Prostate gland (tissue), 2 donors: ENCODE results near the gene SDS. TPM values are rescaled to one million over a fixed set of nuclear protein-coding genes. Genes with fewer than 3 reads are reported as not detected.

ENCODE experiments used
- DNase-seq: peaks from one replicate; pipeline ENCODE4 v3.0.0-alpha.2; 2019; ENCODE audit warnings: low spot score
- H3K27ac ChIP-seq, 2 donors: fragments of 200-600 bp; sonication (generic); 2 replicates each; pipeline ENCODE4 v1.5.1; 2017 to 2019
- H3K27me3 ChIP-seq: fragments of 200-600 bp; sonication (generic); replicated peaks from 2 replicates; pipeline ENCODE4 v1.5.1; 2019; ENCODE audit not compliant: insufficient read depth
- H3K36me3 ChIP-seq, 2 donors: fragments of 200-600 bp; sonication (generic); 1 replicate in 1 of 2; 2 replicates in 1 of 2; pipeline versions ENCODE4 v1.5.1 to v1.8.1; 2017 to 2019
- H3K4me1 ChIP-seq: fragments of 200-600 bp; sonication (generic); replicated peaks from 2 replicates; pipeline ENCODE4 v1.5.1; 2019
- H3K4me3 ChIP-seq, 2 donors: fragments of 200-600 bp; sonication (generic); 2 replicates each; pipeline ENCODE4 v1.5.1; 2017 to 2019
- H3K9me3 ChIP-seq: fragments of 200-600 bp; sonication (generic); 2 replicates; pipeline ENCODE4 v1.5.1; 2017
- POLR2A ChIP-seq: fragments of 450-650 bp; IDR thresholded peaks from one replicate; pipeline ENCODE4 v1.6.1; 2016; ENCODE audit warnings: antibody characterized with exemption, mild to moderate bottlenecking
- POLR2AphosphoS5 ChIP-seq: sonication (generic); formaldehyde crosslinking; IDR thresholded peaks from one replicate; pipeline ENCODE4 v1.6.1; 2017; ENCODE audit warnings: antibody characterized with exemption
- WGBS: methylation state at CpG from one replicate; pipeline ENCODE4 v1.1.5; 2018; 5-methylcytosine and 5-hydroxymethylcytosine counted together
- intact Hi-C: fragments of 100-400 bp; cut with DNase I; formaldehyde crosslinking; loops from one replicate; pipeline ENCODE4 v1.14.2; 2022
- total RNA-seq, 2 donors: library from RNA; depleted of rRNA; stranded (reverse); fragments of >200 nt; gene quantifications; one replicate each; pipeline ENCODE4 v1.1.0, GENCODE V29; 2016
- TF ChIP-seq, protein P1 (sequence below), 4 experiments: fragments of 200-600 bp in 2 of 4; fragments of 450-650 bp in 2 of 4; sonication (generic) in 2 of 4; IDR thresholded peaks; 1 replicate in 3 of 4; 2 replicates in 1 of 4; pipeline ENCODE4 v1.5.1; 2016 to 2019; ENCODE audit warnings: antibody characterized with exemption in 4 of 4, mild to moderate bottlenecking in 2 of 4, moderate library complexity in 2 of 4

Gene SDS
- total RNA-seq, 2 donors from 2014 or later, result 0.50 to 0.80 TPM

DNA sequence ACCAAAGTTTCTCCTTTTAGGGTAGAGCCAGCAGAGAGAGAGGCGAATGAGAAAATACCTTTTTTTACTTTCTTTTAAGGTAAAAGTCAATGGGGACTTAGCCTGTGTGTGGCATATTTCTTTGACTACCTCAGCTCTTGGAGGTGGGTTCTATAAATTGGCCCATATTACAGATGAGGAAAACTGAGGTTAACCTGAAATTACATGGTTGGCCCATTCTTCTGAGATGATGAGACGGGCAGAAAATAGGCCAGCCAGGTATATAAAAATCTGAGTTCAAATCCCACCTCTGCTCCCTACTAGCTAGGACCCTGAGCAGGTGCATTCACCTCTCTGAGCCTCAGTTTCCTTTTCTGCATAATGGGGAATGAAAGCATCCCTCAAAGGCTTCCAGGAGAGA, 45.6 kb upstream of the SDS start:
- Histone ChIP-seq H3K4me1 (no peaks in the 10 kb centered on the region), H3K9me3 (no peaks in the 10 kb centered on the region), H3K36me3 (no peaks in the 10 kb centered on the region), H3K4me3 (no peak overlapping the region), H3K27ac (no peak overlapping the region), H3K27me3 (no peaks in the 10 kb centered on the region)
- DNase-seq, result no peak
- WGBS, result 90% methylated on average over 2 of the region's 2 CpGs
- TF ChIP-seq, protein P1, sequence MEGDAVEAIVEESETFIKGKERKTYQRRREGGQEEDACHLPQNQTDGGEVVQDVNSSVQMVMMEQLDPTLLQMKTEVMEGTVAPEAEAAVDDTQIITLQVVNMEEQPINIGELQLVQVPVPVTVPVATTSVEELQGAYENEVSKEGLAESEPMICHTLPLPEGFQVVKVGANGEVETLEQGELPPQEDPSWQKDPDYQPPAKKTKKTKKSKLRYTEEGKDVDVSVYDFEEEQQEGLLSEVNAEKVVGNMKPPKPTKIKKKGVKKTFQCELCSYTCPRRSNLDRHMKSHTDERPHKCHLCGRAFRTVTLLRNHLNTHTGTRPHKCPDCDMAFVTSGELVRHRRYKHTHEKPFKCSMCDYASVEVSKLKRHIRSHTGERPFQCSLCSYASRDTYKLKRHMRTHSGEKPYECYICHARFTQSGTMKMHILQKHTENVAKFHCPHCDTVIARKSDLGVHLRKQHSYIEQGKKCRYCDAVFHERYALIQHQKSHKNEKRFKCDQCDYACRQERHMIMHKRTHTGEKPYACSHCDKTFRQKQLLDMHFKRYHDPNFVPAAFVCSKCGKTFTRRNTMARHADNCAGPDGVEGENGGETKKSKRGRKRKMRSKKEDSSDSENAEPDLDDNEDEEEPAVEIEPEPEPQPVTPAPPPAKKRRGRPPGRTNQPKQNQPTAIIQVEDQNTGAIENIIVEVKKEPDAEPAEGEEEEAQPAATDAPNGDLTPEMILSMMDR (IDR thresholded peaks at IDR 0.05), result no peak
- TF ChIP-seq POLR2A, result no peak
- TF ChIP-seq POLR2AphosphoS5, result no peak
- intact Hi-C loops, result no loop called here

DNA sequence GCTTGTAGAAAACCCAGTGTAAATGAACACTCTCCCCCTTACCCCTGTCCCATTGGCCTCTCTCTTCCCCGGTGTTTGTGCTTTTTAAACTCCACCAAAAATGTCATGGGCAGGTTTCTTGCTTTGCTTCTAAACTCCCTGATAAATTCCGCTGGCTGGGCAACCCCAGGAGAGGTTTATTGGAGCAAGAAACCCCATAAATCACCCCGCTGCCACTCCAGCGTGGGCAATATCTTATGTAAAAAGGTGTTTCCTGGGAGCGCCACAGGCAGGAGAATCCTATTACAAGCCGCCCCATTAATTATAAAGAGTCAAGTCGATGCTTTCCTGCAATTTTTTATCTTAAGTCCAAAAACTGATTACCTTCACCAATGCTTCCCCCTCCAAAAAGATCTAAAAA, 45.2 kb upstream of the SDS start:
- DNase-seq, result no peak
- no peak overlapping the region for H3K27ac ChIP-seq
- H3K36me3 ChIP-seq, result no peaks in the 10 kb centered on the region
- WGBS, result 18% methylated on average over 7 of the region's 7 CpGs
- no peaks in the 10 kb centered on the region for H3K4me1 ChIP-seq
- intact Hi-C loops, result no loop called here
- no peaks in the 10 kb centered on the region for H3K9me3 ChIP-seq
- no peaks in the 10 kb centered on the region for H3K27me3 ChIP-seq
- no peak overlapping the region for H3K4me3 ChIP-seq
- TF ChIP-seq, protein P1 (IDR thresholded peaks at IDR 0.05), result no peak
- TF ChIP-seq POLR2AphosphoS5 (no peak), POLR2A (no peak)

DNA sequence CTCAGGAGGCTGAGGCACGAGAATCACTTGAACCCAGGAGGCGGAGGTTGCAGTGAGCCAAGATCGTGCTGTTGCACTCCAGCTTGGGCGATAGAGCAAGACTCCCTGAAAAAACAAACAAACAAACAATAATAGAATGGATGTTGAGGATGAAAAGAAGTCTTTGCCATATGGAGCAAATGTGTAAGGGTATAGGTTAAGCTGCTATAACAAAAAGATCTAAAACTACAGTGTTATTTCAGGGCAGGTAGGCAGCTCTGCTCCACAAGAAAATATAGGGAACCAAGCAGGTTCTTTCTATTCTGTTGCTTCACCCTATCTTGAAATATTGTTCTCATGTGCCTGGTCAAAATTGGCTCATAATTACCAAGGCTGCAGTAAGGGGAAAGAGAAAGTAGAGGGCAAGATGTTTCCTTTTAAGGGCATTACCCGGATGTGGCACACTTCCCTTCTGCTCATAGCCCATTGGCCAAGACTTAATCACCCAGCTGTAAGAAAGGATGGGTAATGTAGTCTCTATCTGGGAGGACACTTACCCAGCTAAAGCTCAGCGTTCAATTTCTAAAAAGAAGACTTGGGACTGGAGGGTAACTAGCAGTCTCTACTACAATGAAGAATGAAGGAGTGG, 42.0 kb upstream of the SDS start:
- 86% methylated on average over 6 of the region's 6 CpGs for WGBS
- no peaks in the 10 kb centered on the region for H3K27me3 ChIP-seq

DNA sequence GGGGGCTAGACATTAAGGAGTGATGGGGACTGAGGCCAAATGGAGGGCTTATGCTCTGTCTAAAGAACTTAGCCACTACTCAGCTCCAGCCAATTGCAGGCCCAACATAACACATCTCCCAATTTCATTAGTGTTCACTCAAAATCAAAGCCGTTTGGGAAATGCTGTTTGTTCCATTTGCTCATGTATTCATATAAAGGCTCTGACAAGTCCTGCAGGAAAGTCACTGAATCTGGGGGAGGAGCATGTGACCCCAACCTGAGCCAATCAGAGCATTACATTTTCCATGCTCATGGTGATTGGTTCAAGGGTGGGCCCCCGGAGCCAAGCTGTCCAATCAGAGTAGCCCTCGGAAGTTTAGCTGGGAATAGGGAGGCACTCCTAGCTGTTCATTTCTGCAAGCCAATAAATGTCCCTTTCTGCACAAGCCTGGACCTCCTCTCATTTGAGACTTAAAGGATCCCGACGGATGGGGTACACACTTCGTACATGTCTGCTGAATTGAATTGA, 39.4 kb upstream of the SDS start:
- TF ChIP-seq, protein P1 (IDR thresholded peaks at IDR 0.05), result no peak
- TF ChIP-seq POLR2A (no peak), POLR2AphosphoS5 (no peak)
- H3K27me3 ChIP-seq, result no peaks in the 10 kb centered on the region
- no peaks in the 10 kb centered on the region for H3K4me1 ChIP-seq
- no peak overlapping the region for H3K27ac ChIP-seq
- WGBS, result 90% methylated on average over 6 of the region's 6 CpGs
- no peak for DNase-seq
- no peak overlapping the region for H3K4me3 ChIP-seq
- no peaks in the 10 kb centered on the region for H3K36me3 ChIP-seq
- intact Hi-C loops, result no loop called here
- no peaks in the 10 kb centered on the region for H3K9me3 ChIP-seq

More for the DNA sequence above, 42.0 kb upstream of the SDS start:
- Histone ChIP-seq H3K36me3 (no peaks in the 10 kb centered on the region), H3K27ac (no peak overlapping the region), H3K4me1 (no peaks in the 10 kb centered on the region), H3K4me3 (no peak overlapping the region), H3K9me3 (no peaks in the 10 kb centered on the region)
- intact Hi-C loops, result no loop called here
- no peak for DNase-seq
- no peak for TF ChIP-seq POLR2AphosphoS5
- TF ChIP-seq, protein P1 (IDR thresholded peaks at IDR 0.05), result no peak
